ENCODE measurements around the gene PALLD.

The PALLD gene

GRCh38 chr4:168659741-168660465 is 163.1 kb downstream of the PALLD start:
- TF ChIP-seq EZH2phosphoT487 (IDR thresholded peaks at IDR 0.05; ENCODE audit: low read length) (no peak), CTCF (IDR thresholded peaks at IDR 0.05; ENCODE audit: low read length) (no peak), EZH2 (optimal IDR thresholded peaks at IDR 0.05; ENCODE audit: low read depth, low read length) (no peak)
- Histone ChIP-seq H3K4me1 (ENCODE audit: low read length) (0 out of 2 replicates have a peak, but pooled peaks cover 1% of the 10 kb centered on the region), H3K27ac (ENCODE audit: low read length) (no peak overlapping the region), H3K36me3 (replicated peaks; ENCODE audit: insufficient read depth, low read length) (no peaks in the 10 kb centered on the region), H3K4me2 (ENCODE audit: low read depth, low read length) (no peak overlapping the region), H3K9me2 (replicated peaks; ENCODE audit: insufficient read depth, low read length) (no peaks in the 10 kb centered on the region), H3K79me2 (ENCODE audit: low read length) (no peaks in the 10 kb centered on the region), H3K4me3 (ENCODE audit: low read length) (no peak overlapping the region), H3K27me3 (replicated peaks; ENCODE audit: insufficient read depth, low read length) (no peaks in the 10 kb centered on the region), H3K9ac (ENCODE audit: low read length) (no peak overlapping the region), H2AFZ (ENCODE audit: low read length) (no peak overlapping the region), H3F3A (ENCODE audit: insufficient read depth, low read length) (no peaks in the 10 kb centered on the region), H3K9me3 (replicated peaks; ENCODE audit: insufficient read depth, low read length) (no peaks in the 10 kb centered on the region), H4K20me1 (ENCODE audit: insufficient read depth, low read length) (no peaks in the 10 kb centered on the region)
- no peak for DNase-seq

GRCh38 chr4:168662297-168662984 is 165.6 kb downstream of the PALLD start:
- Histone ChIP-seq H3K4me1 (ENCODE audit: low read length) (no peaks in the 10 kb centered on the region), H2AFZ (ENCODE audit: low read length) (no peak overlapping the region), H3K4me2 (ENCODE audit: low read depth, low read length) (no peak overlapping the region), H4K20me1 (ENCODE audit: insufficient read depth, low read length) (no peaks in the 10 kb centered on the region), H3K4me3 (ENCODE audit: low read length) (no peak overlapping the region), H3K36me3 (replicated peaks; ENCODE audit: insufficient read depth, low read length) (no peaks in the 10 kb centered on the region), H3K79me2 (ENCODE audit: low read length) (no peaks in the 10 kb centered on the region), H3K9me2 (replicated peaks; ENCODE audit: insufficient read depth, low read length) (no peaks in the 10 kb centered on the region), H3F3A (ENCODE audit: insufficient read depth, low read length) (no peaks in the 10 kb centered on the region), H3K27ac (ENCODE audit: low read length) (no peak overlapping the region), H3K9ac (ENCODE audit: low read length) (no peak overlapping the region), H3K9me3 (replicated peaks; ENCODE audit: insufficient read depth, low read length) (no peaks in the 10 kb centered on the region), H3K27me3 (replicated peaks; ENCODE audit: insufficient read depth, low read length) (no peaks in the 10 kb centered on the region)
- TF ChIP-seq EZH2 (optimal IDR thresholded peaks at IDR 0.05; ENCODE audit: low read depth, low read length) (no peak), EZH2phosphoT487 (IDR thresholded peaks at IDR 0.05; ENCODE audit: low read length) (no peak), CTCF (IDR thresholded peaks at IDR 0.05; ENCODE audit: low read length) (no peak)
- no peak for DNase-seq

GRCh38 chr4:168664242-168664891 is 167.5 kb downstream of the PALLD start:
- no peaks in the 10 kb centered on the region for H3K27me3 ChIP-seq (replicated peaks; ENCODE audit: insufficient read depth, low read length)
- no peak overlapping the region for H3K4me2 ChIP-seq (ENCODE audit: low read depth, low read length)
- H4K20me1 ChIP-seq (ENCODE audit: insufficient read depth, low read length): no peaks in the 10 kb centered on the region
- H3K79me2 ChIP-seq (ENCODE audit: low read length): no peaks in the 10 kb centered on the region
- no peak for TF ChIP-seq EZH2 (optimal IDR thresholded peaks at IDR 0.05; ENCODE audit: low read depth, low read length)
- TF ChIP-seq CTCF (IDR thresholded peaks at IDR 0.05; ENCODE audit: low read length): no peak
- no peak for TF ChIP-seq EZH2phosphoT487 (IDR thresholded peaks at IDR 0.05; ENCODE audit: low read length)
- H3K36me3 ChIP-seq (replicated peaks; ENCODE audit: insufficient read depth, low read length): no peaks in the 10 kb centered on the region
- H3K9me3 ChIP-seq (replicated peaks; ENCODE audit: insufficient read depth, low read length): no peaks in the 10 kb centered on the region
- no peak for DNase-seq
- no peaks in the 10 kb centered on the region for H3F3A ChIP-seq (ENCODE audit: insufficient read depth, low read length)
- H2AFZ ChIP-seq (ENCODE audit: low read length): no peak overlapping the region
- H3K4me1 ChIP-seq (ENCODE audit: low read length): no peaks in the 10 kb centered on the region
- no peak overlapping the region for H3K4me3 ChIP-seq (ENCODE audit: low read length)
- H3K9me2 ChIP-seq (replicated peaks; ENCODE audit: insufficient read depth, low read length): no peaks in the 10 kb centered on the region
- H3K9ac ChIP-seq (ENCODE audit: low read length): no peak overlapping the region
- no peak overlapping the region for H3K27ac ChIP-seq (ENCODE audit: low read length)
